Stomach (tissue), 9 donors: ENCODE measurements around the gene ROBO2. TPM values are rescaled to one million over a fixed set of nuclear protein-coding genes. Genes with fewer than 3 reads are reported as not detected.

ENCODE experiments used
- DNase-seq, 2 donors: peaks; one replicate each; pipeline versions ENCODE4 v3.0.0 to v3.0.0-alpha.2; 2013 to 2019
- H3K27ac ChIP-seq, 5 donors: fragments of 200-600 bp in 4 of 5; sonication (generic) in 4 of 5; one replicate each; pipeline ENCODE4 v1.5.1; 2013 to 2019; ENCODE audit warnings: mild to moderate bottlenecking in 1 of 5, moderate library complexity in 1 of 5
- H3K27me3 ChIP-seq, 3 donors: fragments of 200-600 bp; sonication (generic); one replicate each; pipeline ENCODE4 v1.5.1; 2017 to 2019; ENCODE audit warnings: mixed run types in 1 of 3
- H3K36me3 ChIP-seq, 4 donors: fragments of 200-600 bp; sonication (generic); 1 replicate in 3 of 4; 2 replicates in 1 of 4; pipeline ENCODE4 v1.5.1; 2016 to 2019
- H3K4me1 ChIP-seq, 4 donors: fragments of 200-600 bp; sonication (generic); one replicate each; pipeline ENCODE4 v1.5.1; 2016 to 2019
- H3K4me3 ChIP-seq, 4 donors: fragments of 200-600 bp; sonication (generic) in 3 of 4; one replicate each; pipeline ENCODE4 v1.5.1; 2016 to 2019; ENCODE audit warnings: mild to moderate bottlenecking in 1 of 4
- H3K9me3 ChIP-seq, 4 donors: fragments of 200-600 bp; sonication (generic); one replicate each; pipeline ENCODE4 v1.5.1; 2016 to 2019
- CTCF ChIP-seq, 7 experiments: fragments of 450-650 bp in 4 of 7; fragments of 200-600 bp in 3 of 7; sonication (generic) in 3 of 7; IDR thresholded peaks; one replicate each; pipeline ENCODE4 v1.5.1; 2016 to 2019; ENCODE audit warnings: antibody characterized with exemption in 7 of 7, control low read depth in 2 of 7, mild to moderate bottlenecking in 1 of 7
- EP300 ChIP-seq: sonication (generic); formaldehyde crosslinking; IDR thresholded peaks from one replicate; pipeline ENCODE4 v1.6.1; 2017; ENCODE audit warnings: antibody characterized with exemption
- POLR2A ChIP-seq, 4 donors: fragments of 450-650 bp; IDR thresholded peaks; one replicate each; pipeline ENCODE4 v1.6.1; 2016; ENCODE audit warnings: antibody characterized with exemption in 4 of 4, control low read depth in 2 of 4, mild to moderate bottlenecking in 1 of 4, moderate library complexity in 1 of 4
- POLR2AphosphoS5 ChIP-seq, 3 donors: sonication (generic); formaldehyde crosslinking; IDR thresholded peaks; one replicate each; pipeline ENCODE4 v1.6.1; 2016; ENCODE audit warnings: antibody characterized with exemption in 3 of 3
- WGBS, 5 donors: extraction: QIAGEN DNeasy Blood & Tissue Kit in 3 of 5; methylation state at CpG; one replicate each; pipeline versions ENCODE4 v1.1.5 to v1.1.7; 2013 to 2018; 5-methylcytosine and 5-hydroxymethylcytosine counted together
- intact Hi-C: fragments of 100-400 bp; cut with DNase I; formaldehyde crosslinking; loops from one replicate; pipeline ENCODE4 v1.15.1; 2023; ENCODE audit warnings: low total_unique reads
- polyA plus RNA-seq, 3 donors: library from polyadenylated mRNA; stranded (reverse); fragments of 200-250 nt; gene quantifications; one replicate each; pipeline ENCODE4 v1.2.3, GENCODE V29; 2013
- total RNA-seq, 5 donors: library from RNA; depleted of rRNA; stranded (reverse); fragments of >200 nt; gene quantifications; one replicate each; pipeline versions ENCODE4 v1.1.0 to v1.2.3, GENCODE V29; 2014 to 2016
- donor health status: healthy with polysubstance abuse.
- donor health status: Bipolar disorder and iron deficiency.
- donor health status: healthy.

ROBO2 gene
- total and polyA plus RNA-seq, 8 donors = 0.25 to 11.4 (median 0.45) TPM; not detected in 2

GRCh38 chr3:77191014-77191413 lies 151.1 kb downstream of the ROBO2 start:
- DNase-seq = no peak
- Histone ChIP-seq H3K4me3 (no peak overlapping the region), H3K27ac (no peak overlapping the region), H3K27me3 (no peaks in the 10 kb centered on the region), H3K4me1 (peaks cover 0 to 7% (median 0%) of the 10 kb centered on the region in 4 donors), H3K9me3 (no peaks in the 10 kb centered on the region), H3K36me3 (no peaks in the 10 kb centered on the region)
- WGBS, 5 donors = 67 to 75% (median 74%) methylated on average over 4 of the region's 4 CpGs
- intact Hi-C loops = no loop called here
- TF ChIP-seq CTCF (IDR thresholded peaks at IDR 0.05) = no peak
- no peak for TF ChIP-seq POLR2AphosphoS5 (IDR thresholded peaks at IDR 0.05)
- no peak for TF ChIP-seq POLR2A (IDR thresholded peaks at IDR 0.05)
- no peak for TF ChIP-seq EP300

- Histone ChIP-seq H3K4me3 (no peak overlapping the region), H3K27me3 (no peaks in the 10 kb centered on the region), H3K27ac (no peak overlapping the region), H3K4me1 (peaks cover 0 to 7% (median 0%) of the 10 kb centered on the region in 4 donors), H3K9me3 (no peaks in the 10 kb centered on the region), H3K36me3 (no peaks in the 10 kb centered on the region)
- intact Hi-C loops = no loop called here
- WGBS, 5 donors = 71 to 80% (median 77%) methylated on average over 3 of the region's 3 CpGs
- DNase-seq = no peak
- TF ChIP-seq CTCF (IDR thresholded peaks at IDR 0.05) (no peak), POLR2A (IDR thresholded peaks at IDR 0.05) (no peak), POLR2AphosphoS5 (IDR thresholded peaks at IDR 0.05) (no peak), EP300 (no peak)
Measured at GRCh38 chr3:77191640-77192039, 151.7 kb downstream of the ROBO2 start.

GRCh38 chr3:77195766-77196545 lies 156.1 kb downstream of the ROBO2 start:
- Histone ChIP-seq H3K27ac (no peak overlapping the region), H3K9me3 (no peaks in the 10 kb centered on the region), H3K36me3 (no peaks in the 10 kb centered on the region), H3K4me1 (no peaks in the 10 kb centered on the region), H3K4me3 (no peak overlapping the region), H3K27me3 (no peaks in the 10 kb centered on the region)
- no peak for DNase-seq
- WGBS, 5 donors = 79 to 89% (median 86%) methylated on average over 12 of the region's 12 CpGs
- TF ChIP-seq POLR2A (IDR thresholded peaks at IDR 0.05) (no peak), EP300 (no peak), POLR2AphosphoS5 (IDR thresholded peaks at IDR 0.05) (no peak), CTCF (IDR thresholded peaks at IDR 0.05) (no peak)
- intact Hi-C loops = no loop called here

GRCh38 chr3:77197408-77197807 lies 157.5 kb downstream of the ROBO2 start:
- no peaks in the 10 kb centered on the region for H3K36me3 ChIP-seq
- no peaks in the 10 kb centered on the region for H3K9me3 ChIP-seq
- no peak for DNase-seq
- TF ChIP-seq EP300 = no peak
- TF ChIP-seq POLR2AphosphoS5 (IDR thresholded peaks at IDR 0.05) = no peak
- TF ChIP-seq CTCF (IDR thresholded peaks at IDR 0.05) = no peak
- TF ChIP-seq POLR2A (IDR thresholded peaks at IDR 0.05) = no peak
- intact Hi-C loops = no loop called here
- no peak overlapping the region for H3K4me3 ChIP-seq
- no peaks in the 10 kb centered on the region for H3K4me1 ChIP-seq
- H3K27ac ChIP-seq = no peak overlapping the region
- no peaks in the 10 kb centered on the region for H3K27me3 ChIP-seq
- WGBS, 5 donors = 73 to 88% (median 85%) methylated on average over 2 of the region's 2 CpGs
